Panc1 (cell line): Measurements from ENCODE around the gene FCGR1A.
"Not testable (repeated sequence)": the region's sequence is repeated elsewhere in the genome, so short reads cannot be mapped to it uniquely, and the experiment has no call there.

ENCODE experiments used
- CTCF ChIP-seq: fragments of 450-650 bp; IDR thresholded peaks from 2 replicates; pipeline ENCODE4 v1.5.1; 2017; ENCODE audit warnings: mild to moderate bottlenecking
- POLR2AphosphoS5 ChIP-seq: IDR thresholded peaks from 2 replicates; pipeline ENCODE4 v1.6.1; 2012; ENCODE audit warnings: mild to moderate bottlenecking, low read depth, low read length, moderate library complexity
- REST ChIP-seq, 2 experiments: IDR thresholded peaks; 2 replicates each; pipeline ENCODE4 v1.6.1; 2011 to 2012; ENCODE audit warnings: low read depth in 2 of 2, control low read depth in 1 of 2, low read length in 1 of 2, mild to moderate bottlenecking in 1 of 2, moderate library complexity in 1 of 2; ENCODE audit not compliant: insufficient read depth in 1 of 2
- SIN3A ChIP-seq: IDR thresholded peaks from 2 replicates; pipeline ENCODE4 v1.6.1; 2012; ENCODE audit warnings: low read depth, mild to moderate bottlenecking, low read length, moderate library complexity, borderline replicate concordance; ENCODE audit not compliant: insufficient read depth
- TCF7L2 ChIP-seq: IDR thresholded peaks from 2 replicates; pipeline ENCODE4 v1.6.1; 2011; ENCODE audit warnings: mild to moderate bottlenecking, low read depth, low read length, inconsistent platforms

- not testable (repeated sequence) for TF ChIP-seq CTCF; REST (IDR thresholded peaks at IDR 0.05; ENCODE audit: insufficient read depth in 1 of 2, low read depth in 2 of 2, low read length in 1 of 2); SIN3A; POLR2AphosphoS5; TCF7L2
Measured at GRCh38 chr1:149750562-149750961, 31.9 kb upstream of the FCGR1A start.
